OCI-M2 (cell line): Measurements from ENCODE around the gene DRD2.

Experiments used
- DNase-seq: peaks from one replicate; lab custom pipeline; 2025; ENCODE audit not compliant: unreplicated experiment; lab: John Stamatoyannopoulos, UW

DRD2 gene

DNA sequence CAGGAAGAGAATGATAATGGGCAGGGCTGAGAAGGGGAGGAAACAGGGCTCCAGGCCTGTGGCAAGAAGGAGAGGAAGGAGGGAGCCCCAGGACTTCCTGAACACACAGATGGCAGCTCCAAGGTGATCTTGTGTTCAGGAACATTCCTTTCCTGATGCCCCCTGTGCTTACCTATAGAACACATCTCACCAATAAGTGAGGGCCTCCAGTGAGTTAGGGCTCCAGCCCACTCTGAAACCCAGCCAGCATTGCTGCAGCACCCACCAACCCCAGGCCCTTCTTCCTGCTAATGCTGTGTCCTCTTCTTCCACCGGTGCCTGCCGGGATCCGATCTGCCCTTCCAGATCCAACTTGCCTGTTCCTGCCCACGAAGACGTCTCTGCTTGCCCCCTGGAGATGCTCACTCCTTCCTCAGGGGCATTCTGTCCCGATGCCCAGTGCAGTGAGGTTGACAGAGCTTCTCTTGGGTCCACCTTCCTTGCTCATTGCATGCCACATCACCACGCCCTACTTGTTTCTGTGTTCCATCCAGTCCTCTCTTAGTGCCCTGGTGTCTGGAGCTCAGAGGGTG lies 70.3 kb downstream of the DRD2 start:
- DNase-seq: no peak

DNA sequence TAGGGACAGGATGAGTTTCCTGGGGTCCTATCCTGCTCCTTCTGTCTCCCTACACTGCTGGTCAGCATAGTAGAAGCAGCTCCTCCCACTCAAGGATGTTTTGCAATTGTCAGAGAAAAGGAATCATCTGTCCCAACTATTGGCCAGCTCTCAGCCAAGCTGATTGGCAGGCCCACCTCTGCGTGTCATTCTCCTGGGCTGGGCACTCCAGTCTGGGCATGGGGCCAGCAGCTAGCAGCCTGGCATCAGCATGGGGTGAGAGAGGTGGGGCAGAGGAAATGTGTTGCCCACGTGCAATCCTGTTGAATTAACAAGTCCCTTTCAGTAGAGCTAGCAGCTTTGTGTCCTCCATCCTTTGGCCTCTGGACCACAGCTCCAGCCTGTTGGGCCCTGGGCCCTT lies 73.5 kb downstream of the DRD2 start:
- DNase-seq: no peak

DNA sequence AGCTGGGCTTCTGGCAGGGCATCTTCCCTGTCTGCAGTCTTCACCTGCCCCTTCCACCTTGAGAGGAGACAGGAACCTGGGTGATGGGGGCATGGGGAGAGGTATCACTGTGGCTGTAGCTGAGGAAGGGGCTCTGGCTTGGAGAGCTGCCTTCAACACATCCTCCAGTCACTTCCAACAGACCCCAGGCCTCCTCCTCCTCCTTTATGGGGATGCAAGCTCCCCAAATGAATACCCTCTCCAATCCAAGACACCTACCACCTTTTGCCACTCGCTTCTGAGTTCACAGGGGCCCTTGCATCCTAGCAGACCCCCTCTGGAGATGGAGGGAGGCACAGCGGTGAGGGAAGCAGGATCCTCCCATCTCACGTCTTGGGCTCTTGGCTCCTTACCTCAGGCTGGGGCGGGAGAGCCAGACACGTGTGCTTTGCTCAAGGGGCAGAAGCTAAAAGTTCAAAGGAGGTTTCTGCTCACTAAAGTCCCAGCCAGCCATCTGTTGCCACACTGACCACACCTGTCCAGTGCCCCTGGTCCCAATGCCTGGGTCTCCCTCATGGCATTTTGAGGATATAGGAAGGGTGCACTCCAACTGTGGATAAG lies 74.5 kb downstream of the DRD2 start:
- no peak for DNase-seq

DNA sequence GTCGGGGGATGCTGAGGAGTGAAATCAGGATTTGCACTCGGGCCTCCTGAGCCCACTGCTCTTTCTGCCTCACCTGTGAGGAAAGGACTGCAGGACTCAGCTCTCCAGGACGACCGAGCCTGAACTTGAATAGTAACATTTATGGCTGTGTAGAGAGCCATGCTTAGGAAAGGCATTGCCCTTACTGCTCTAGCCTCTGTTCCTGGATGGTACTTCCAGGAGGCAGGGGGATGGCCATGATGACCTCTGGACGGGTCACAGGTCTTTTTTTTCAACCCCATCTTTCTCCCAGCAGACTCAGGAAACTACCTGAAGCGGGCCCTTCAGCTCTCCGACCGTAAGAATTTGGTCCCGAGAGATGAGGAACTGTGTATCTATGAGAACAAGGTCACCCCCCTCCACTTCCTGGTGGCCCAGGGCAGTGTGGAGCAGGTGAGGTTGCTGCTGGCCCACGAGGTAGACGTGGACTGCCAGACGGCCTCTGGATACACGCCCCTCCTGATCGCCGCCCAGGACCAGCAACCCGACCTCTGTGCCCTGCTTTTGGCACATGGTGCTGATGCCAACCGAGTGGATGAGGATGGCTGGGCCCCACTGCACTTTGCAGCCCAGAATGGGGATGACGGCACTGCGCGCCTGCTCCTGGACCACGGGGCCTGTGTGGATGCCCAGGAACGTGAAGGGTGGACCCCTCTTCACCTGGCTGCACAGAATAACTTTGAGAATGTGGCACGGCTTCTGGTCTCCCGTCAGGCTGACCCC lies 76.3 kb downstream of the DRD2 start:
- no peak for DNase-seq

DNA sequence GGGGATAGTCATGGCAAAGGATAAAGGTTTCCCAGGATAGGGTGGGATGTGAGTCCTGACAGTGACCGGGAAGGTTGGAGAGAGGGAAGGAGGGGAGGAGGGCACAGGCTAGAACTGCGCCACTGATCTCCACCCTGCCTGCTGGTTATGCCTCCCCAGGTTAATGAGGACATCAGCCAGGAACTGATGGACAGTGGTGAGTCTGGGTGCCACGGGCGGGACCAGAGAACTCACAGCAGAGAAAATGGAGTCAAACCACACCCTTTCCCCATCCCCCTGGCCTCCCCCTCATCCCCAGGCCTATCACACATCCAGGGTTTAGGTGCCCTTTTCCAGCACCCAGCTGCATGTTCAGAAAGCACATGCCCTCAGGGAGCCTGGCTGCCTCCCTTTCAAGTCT lies 77.4 kb downstream of the DRD2 start:
- DNase-seq: no peak

DNA sequence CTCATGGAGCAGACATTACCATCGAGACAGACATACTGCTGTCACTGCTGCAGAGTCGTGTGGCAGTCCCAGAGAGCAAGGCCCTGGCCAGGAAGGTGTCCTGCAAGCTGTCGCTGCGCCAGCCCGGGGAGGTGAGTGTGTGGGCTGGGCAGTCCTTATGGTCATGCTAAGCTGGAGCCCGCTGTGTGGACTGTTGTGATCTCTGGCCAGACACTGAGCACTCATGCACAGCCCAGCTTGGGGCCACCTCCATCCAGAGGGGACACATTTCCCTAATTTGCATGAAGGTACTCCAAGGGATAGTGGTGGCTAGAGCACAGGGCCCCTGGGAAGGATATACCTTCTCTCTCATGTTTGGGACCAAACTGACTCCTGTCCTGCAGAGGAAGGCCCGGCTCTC lies 78.0 kb downstream of the DRD2 start:
- no peak for DNase-seq

DNA sequence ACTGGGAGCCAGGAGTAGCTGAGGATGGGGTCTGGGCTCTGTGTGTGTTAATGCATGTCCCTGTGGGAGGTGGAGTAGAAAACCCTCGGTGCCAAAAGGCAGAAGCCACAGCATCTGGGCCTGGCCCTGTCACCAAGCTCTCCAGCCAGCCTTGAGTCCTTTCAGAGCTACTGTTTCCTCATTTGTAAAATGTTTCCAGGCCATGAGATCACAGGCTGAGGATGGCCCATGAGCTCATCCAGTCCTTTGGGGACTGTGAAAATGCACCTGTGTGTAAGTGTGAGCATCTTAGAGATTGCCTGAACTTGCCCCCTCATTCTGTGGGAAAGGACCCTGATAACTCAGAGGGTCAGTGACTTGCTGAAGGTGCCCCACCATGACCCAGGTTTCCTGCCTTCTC lies 78.5 kb downstream of the DRD2 start:
- no peak for DNase-seq

DNA sequence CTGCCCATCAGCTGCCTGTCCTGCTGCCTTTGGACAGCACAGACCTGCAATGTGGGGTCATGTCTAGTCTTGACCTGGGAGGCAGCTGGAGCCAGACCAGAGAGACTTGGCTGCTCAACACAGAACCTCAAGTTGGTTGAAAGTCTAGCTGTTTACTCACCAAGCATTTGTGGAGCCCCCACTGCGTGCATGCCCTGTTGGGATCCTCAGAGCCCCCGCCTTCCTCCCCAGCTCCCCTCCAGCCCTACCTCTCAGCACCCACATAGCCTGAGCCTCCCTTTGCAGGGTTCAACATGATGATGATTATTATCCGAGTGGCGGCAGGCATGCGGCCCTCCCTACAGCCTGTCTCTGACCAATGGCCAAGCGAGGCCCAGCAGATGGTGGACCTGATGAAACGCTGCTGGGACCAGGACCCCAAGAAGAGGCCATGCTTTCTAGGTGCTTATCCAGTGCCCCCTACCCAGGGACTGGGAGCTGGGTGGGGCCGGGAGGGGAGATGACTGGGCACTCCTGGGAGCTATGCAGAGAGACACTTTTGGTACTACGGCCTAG lies 79.3 kb downstream of the DRD2 start:
- no peak for DNase-seq

DNA sequence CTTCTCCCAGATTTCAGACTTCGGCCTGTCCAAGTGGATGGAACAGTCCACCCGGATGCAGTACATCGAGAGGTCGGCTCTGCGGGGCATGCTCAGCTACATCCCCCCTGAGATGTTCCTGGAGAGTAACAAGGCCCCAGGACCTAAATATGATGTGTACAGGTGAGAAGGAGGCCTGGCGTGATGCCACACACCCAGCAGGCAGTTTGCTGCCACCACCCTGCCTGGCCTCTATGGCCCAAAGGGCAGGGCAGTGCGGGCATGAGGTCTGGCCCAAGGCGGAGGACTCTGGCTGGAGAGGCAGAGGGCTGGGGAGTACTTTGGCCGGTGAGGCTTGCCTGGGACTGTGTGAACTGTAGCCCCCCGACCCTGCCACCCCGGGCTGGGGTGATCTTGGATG lies 80.3 kb downstream of the DRD2 start:
- no peak for DNase-seq

DNA sequence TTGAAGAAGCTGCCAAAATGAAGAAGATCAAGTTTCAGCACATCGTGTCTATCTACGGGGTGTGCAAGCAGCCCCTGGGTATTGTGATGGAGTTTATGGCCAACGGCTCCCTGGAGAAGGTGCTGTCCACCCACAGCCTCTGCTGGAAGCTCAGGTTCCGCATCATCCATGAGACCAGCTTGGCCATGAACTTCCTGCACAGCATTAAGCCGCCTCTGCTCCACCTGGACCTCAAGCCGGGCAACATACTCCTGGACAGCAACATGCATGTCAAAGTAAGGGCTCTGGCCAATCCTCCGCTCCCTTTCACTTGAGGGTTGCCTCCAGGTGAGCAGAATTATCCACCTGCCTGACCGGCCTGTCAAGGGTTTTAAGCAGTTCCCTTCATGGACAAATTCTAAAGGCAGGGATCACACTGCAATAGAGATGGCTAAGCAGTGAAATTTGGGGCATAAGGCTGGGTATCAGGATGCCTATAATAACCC lies 81.7 kb downstream of the DRD2 start:
- DNase-seq: no peak

DNA sequence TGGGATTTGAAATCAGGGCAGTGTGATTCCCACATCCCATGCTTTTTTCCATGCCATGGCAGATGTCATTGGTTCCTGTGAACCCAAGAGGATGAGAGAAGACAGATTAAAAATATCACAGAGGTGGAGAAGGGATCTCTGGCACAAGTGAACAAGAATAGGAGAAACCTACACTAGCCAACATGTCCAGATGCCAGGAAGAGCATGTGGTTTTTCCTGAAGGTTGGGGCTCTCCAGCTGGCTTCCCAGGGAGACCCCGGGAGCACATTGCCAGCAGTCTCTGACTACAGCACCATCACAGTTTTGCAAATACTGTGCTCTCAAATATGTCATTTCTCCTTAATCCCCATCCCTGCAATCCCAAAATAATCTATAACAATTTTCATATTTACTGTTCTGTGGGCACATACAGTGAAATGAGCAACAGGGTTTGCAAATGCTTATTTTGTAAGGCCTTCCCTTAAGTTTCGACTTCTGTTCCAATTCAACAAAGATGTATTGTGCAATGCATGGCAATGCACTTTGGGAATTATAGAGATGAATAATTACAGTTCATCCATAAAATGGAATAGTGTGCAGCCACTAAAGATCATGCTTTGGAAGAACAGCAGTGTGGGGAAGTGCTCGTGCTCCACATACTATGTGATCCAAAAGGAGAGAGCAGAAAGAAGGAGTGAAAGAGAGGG lies 82.8 kb downstream of the DRD2 start:
- DNase-seq: no peak

DNA sequence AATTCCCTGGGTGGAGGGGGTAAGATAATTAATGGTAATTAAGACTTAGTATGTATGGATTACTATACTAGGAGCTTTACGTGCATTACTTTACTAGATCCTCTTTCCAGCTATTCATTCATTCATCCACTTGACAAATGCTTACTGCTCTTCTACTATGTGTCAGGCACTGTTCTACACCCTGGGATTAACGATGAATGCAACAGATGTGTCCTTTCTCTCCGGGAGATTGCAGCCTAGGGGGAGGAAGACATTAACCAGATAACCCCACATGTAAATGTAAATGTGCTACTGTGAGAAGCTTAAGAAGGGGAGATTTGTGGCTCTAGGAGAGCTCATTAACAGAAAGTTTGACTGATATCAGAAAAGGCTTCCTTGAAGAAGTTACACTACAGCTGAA lies 85.9 kb downstream of the DRD2 start:
- DNase-seq: no peak

DNA sequence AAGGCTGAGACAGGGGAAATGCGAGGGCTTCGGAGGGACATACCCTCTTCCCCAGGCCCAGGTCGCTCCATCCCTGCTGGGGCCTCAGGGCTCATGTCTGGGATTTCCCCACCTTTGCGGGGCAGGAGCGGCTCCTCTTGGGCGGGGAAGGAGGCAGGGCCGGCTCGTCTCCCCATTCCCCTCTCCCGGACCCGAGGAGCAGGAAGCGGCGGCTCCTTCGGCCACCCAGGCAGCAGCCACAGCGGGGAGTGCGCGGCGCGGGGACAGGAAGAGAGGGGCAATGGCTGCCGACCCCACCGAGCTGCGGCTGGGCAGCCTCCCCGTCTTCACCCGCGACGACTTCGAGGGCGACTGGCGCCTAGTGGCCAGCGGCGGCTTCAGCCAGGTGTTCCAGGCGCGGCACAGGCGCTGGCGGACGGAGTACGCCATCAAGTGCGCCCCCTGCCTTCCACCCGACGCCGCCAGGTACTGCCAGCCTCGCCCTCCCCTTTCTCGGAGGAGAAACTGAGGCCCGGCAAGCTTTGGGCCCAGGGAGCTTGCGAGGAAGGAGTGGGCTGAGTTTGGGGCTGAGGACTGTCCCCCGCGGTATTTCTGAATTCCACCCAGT lies 87.5 kb downstream of the DRD2 start, which contains the start of gene ANKK1:
TSS of gene ANKK1 (plus strand) at position 175 of the 607 bp plus-strand sequence. CDS start at position 281, 106 bp downstream.
- no peak for DNase-seq

DNA sequence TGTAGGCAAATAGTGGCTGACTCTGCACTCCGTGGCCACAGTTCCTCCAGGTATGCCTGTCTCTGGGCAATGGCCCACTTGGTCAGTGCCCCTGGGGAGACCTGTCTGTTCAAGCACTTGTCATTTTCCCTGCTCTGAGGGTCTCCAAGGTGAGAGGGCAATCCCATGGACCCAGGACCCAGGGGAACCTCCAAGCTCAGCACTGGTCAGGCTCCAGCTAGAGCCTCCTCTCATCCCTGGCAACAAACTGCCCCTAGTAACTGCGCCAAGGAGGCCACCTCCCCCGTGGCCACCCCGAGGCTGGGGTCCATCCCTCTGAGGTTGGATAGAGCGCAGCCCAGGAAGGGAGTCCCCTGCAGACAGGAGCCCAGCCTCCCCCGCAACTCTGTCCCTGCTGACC lies 88.3 kb downstream of the DRD2 start:
- DNase-seq: no peak

DNA sequence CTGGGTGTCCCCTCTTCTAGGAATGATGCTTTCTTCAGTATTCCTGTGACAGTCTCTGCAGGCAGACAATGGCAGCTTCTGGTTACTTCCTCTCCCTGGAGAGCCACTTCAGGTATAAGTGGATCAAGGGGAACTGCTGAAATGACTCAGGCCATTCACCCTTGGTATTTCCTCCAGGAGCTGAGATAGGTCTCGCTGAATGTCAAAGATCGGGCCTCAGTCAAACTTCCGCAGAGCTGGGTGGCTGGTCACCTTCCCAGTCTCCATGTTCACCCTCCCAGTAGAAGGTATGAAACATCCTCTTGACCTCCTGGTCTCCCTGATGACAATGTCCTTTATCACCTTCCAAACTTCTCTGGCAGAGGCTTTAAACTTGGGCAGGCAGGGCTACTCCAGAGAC lies 89.4 kb downstream of the DRD2 start:
- no peak for DNase-seq

DNA sequence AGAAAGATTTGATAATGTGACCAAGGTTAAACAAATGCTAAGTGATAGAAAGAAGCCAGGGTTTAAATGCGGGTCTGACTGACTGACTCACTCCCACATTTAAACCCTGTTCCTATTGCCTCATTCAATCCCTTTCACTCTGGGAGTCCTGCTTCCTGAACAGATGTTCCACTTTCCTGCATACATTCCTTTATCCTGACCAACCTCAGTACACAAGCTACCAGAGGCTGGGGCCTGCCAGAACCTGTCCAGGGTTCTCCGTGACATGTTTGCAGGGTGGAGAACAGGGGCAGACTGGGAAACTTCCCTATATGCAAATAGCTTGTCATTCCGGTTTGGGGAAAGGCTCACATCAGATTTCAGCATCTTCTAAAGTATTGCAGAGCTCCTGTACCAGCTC lies 90.6 kb downstream of the DRD2 start:
- no peak for DNase-seq

DNA sequence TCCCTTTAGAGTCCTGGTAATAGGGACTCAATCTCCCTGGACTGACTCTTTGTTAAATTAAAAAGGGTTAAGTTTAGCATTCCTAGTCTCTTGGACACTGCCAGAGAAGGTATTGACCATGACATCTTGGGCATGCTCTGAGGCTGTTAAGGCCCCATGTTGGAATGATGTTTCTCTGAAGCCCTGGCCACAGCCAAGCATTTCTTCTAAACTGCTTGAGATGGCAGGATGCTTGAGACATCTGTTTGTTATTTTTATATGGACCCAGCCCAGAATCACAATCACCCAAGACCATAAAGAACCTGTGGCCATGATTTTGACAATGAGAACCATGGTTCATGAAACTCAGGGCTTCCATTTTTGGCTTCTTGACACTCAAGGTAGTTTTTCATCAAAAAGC lies 93.1 kb downstream of the DRD2 start:
- no peak for DNase-seq

DNA sequence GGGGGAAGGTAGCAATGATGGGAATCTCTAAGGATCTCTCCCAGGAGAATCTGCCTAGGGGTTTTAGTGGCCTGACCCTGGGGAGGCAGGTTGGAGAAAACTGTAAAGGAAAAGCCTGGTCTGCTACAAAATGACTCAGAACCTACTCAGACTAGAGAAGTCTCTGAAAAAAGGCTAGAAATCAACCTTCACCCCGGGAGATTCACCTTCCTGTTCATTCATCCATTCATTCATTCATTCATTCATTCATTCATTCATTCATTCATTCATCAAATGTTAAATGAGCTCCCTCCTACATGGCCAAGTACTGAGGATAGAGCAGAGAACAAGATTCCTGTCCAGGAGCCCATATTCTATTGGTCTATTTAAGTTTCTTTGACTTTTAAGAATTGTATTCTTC lies 96.5 kb downstream of the DRD2 start:
- no peak for DNase-seq

DNA sequence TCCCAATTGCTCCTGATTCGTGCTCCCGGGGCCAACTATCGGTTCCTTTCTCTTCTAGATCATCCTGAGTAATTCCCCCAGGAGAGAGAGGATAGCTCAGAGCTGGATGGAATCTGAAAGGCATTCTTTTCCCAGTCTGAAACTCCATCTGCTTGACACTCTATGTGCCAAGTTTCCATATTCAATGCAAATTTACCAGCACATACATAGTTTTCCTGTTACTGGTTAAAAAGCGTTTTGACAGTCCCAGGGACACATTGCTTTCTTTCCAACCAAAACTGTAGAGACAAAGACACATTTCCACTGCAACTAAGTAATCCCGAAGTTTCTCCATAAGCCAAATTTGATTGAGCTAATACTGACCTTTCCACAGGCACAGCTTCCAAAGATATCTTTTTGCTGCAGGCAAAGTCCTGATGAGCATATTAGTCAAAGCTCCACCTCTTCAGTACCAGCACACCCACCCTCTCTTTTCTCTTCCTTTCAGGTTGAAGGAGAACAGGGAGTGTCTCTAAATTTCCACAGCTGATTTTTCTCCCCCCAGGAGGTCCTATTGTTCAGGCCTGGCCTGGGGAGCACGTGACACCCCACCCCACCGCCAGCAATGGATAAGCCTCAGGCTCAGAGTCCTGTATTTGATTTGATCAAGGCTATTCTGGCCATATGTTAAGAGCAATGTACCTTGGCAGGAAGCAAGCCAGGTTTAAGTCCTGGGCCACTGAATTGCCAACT lies 97.4 kb downstream of the DRD2 start:
- no peak for DNase-seq

DNA sequence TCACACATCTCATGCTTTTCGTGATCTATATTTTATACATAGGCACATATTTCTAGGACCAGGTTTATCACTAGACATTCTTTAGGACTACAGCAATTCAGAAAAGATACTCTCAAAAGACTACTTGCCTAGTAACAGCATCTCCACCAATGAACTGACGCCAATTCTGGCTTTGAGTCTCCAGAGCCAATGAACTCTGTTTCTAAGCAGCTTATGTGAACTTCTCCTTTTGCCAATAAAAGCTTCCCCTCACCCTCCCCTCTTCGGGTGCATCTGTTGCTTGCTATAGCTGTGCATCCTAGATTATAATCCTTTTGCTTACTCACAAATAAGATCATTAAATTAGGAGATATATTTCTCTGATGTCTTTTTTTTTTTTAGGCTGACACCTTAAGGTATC lies 99.0 kb downstream of the DRD2 start:
- no peak for DNase-seq
